ENCODE data around the gene CNOT6. TPM values are rescaled to one million over a fixed set of nuclear protein-coding genes. Genes with fewer than 3 reads are reported as not detected.

Gene CNOT6
- total RNA-seq, 1 donor from 2014 or later, result 41.7 TPM

- H4K20me1 ChIP-seq (ENCODE audit: insufficient read depth, low read length), result no peaks in the 10 kb centered on the region
- peaks cover 29% of the 10 kb centered on the region for H3K27me3 Mint-ChIP-seq (ENCODE audit: low read depth, unreplicated experiment)
- TF ChIP-seq EZH2 (IDR thresholded peaks at IDR 0.05; ENCODE audit: insufficient read depth, low read length) (no peak), CTCF (IDR thresholded peaks at IDR 0.05; ENCODE audit: insufficient read depth, low read depth, low read length) (no peak)
- H3K36me3 ChIP-seq (ENCODE audit: insufficient read depth, low read length), result no peaks in the 10 kb centered on the region
- H3K27me3 ChIP-seq (ENCODE audit: insufficient read depth, low read length), result no peaks in the 10 kb centered on the region
- no peaks in the 10 kb centered on the region for H3K4me1 Mint-ChIP-seq (ENCODE audit: low read depth, unreplicated experiment)
- no peak overlapping the region for H2AFZ ChIP-seq (ENCODE audit: low read depth, low read length)
- no peaks in the 10 kb centered on the region for H3K79me2 ChIP-seq (ENCODE audit: insufficient read depth, low read length)
- no peak overlapping the region for H3K4me3 ChIP-seq (ENCODE audit: insufficient read depth, low read depth, low read length)
- no peak overlapping the region for H3K4me3 Mint-ChIP-seq (ENCODE audit: unreplicated experiment)
- H3K4me1 ChIP-seq (ENCODE audit: insufficient read depth, low read length), result no peaks in the 10 kb centered on the region
- H3K9ac ChIP-seq (ENCODE audit: low read length), result no peak overlapping the region
- H3K4me2 ChIP-seq (ENCODE audit: low read length), result no peak overlapping the region
- no peaks in the 10 kb centered on the region for H3K9me3 ChIP-seq (ENCODE audit: insufficient read depth, low read depth, low read length)
- no peaks in the 10 kb centered on the region for H3K36me3 Mint-ChIP-seq (ENCODE audit: low read depth, unreplicated experiment)
- H3K27ac ChIP-seq (ENCODE audit: low read depth, low read length), result no peak overlapping the region
- no peak overlapping the region for H3K27ac Mint-ChIP-seq (ENCODE audit: unreplicated experiment)
- H3K9me3 Mint-ChIP-seq (ENCODE audit: unreplicated experiment), result no peaks in the 10 kb centered on the region
- FAIRE-seq (no peak), DNase-seq (ENCODE audit: low read depth) (no peak)
Observed at GRCh38 chr5:180623844-180624243, 129.7 kb downstream of the CNOT6 start.

- Histone ChIP-seq H4K20me1 (ENCODE audit: insufficient read depth, low read length) (no peaks in the 10 kb centered on the region), H3K4me1 (ENCODE audit: insufficient read depth, low read length) (no peaks in the 10 kb centered on the region), H3K9me3 (ENCODE audit: insufficient read depth, low read depth, low read length) (no peaks in the 10 kb centered on the region), H2AFZ (ENCODE audit: low read depth, low read length) (no peak overlapping the region), H3K27ac (ENCODE audit: low read depth, low read length) (no peak overlapping the region), H3K9ac (ENCODE audit: low read length) (no peak overlapping the region), H3K79me2 (ENCODE audit: insufficient read depth, low read length) (no peaks in the 10 kb centered on the region), H3K4me3 (ENCODE audit: insufficient read depth, low read depth, low read length) (no peak overlapping the region), H3K27me3 (ENCODE audit: insufficient read depth, low read length) (no peaks in the 10 kb centered on the region), H3K4me2 (ENCODE audit: low read length) (no peak overlapping the region), H3K36me3 (ENCODE audit: insufficient read depth, low read length) (no peaks in the 10 kb centered on the region)
- Mint-ChIP-seq H3K27ac (ENCODE audit: unreplicated experiment) (no peak overlapping the region), H3K36me3 (ENCODE audit: low read depth, unreplicated experiment) (no peaks in the 10 kb centered on the region), H3K4me3 (ENCODE audit: unreplicated experiment) (no peak overlapping the region), H3K27me3 (ENCODE audit: low read depth, unreplicated experiment) (peaks cover 28% of the 10 kb centered on the region), H3K4me1 (ENCODE audit: low read depth, unreplicated experiment) (no peaks in the 10 kb centered on the region), H3K9me3 (ENCODE audit: unreplicated experiment) (no peaks in the 10 kb centered on the region)
- FAIRE-seq (no peak), DNase-seq (ENCODE audit: low read depth) (no peak)
- TF ChIP-seq EZH2 (IDR thresholded peaks at IDR 0.05; ENCODE audit: insufficient read depth, low read length) (no peak), CTCF (IDR thresholded peaks at IDR 0.05; ENCODE audit: insufficient read depth, low read depth, low read length) (no peak)
Observed at GRCh38 chr5:180624587-180624986, 130.4 kb downstream of the CNOT6 start.

DNA sequence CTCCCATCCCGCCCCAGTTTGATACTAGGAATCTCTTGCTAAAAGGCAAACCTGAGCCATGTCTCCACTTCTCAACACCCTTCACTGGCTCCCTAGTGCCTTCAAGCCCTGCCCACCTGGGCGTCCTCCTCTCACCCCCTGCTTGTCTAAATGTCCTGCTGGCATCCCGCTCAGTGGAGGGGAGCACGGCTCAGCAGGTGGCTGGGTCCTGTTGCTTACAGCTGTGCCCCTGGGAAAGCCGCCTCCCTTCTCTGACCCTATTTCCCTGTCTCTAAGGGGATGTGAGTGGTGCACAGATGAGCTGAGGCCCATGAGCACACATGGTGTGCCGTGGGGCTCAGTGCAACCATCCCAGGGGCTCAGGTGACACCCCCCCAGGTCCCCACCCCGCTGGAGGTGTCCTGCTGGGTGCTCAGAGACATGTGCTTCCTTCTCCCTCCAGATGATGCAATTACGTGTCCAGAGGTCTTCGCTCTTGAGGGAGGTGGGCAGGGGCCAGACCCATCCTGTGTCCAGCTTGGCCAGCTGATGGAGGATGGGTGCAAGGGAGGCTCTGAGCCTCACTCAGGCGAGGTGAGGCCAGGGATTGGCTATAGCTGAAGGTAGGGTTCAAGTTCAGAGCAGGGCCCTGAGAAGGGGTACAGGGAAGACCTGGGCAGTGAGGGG is 131.1 kb downstream of the CNOT6 start:
- Histone ChIP-seq H3K79me2 (ENCODE audit: insufficient read depth, low read length) (no peaks in the 10 kb centered on the region), H3K4me3 (ENCODE audit: insufficient read depth, low read depth, low read length) (no peak overlapping the region)
- no peaks in the 10 kb centered on the region for H3K4me1 Mint-ChIP-seq (ENCODE audit: low read depth, unreplicated experiment)

More for the DNA sequence above, 131.1 kb downstream of the CNOT6 start:
- no peak overlapping the region for H3K27ac Mint-ChIP-seq (ENCODE audit: unreplicated experiment)
- H3K4me1 ChIP-seq (ENCODE audit: insufficient read depth, low read length), result no peaks in the 10 kb centered on the region
- H3K36me3 ChIP-seq (ENCODE audit: insufficient read depth, low read length), result no peaks in the 10 kb centered on the region
- FAIRE-seq (no peak), DNase-seq (ENCODE audit: low read depth) (no peak)
- H3K27me3 ChIP-seq (ENCODE audit: insufficient read depth, low read length), result no peaks in the 10 kb centered on the region
- no peaks in the 10 kb centered on the region for H4K20me1 ChIP-seq (ENCODE audit: insufficient read depth, low read length)
- H3K4me3 Mint-ChIP-seq (ENCODE audit: unreplicated experiment), result no peak overlapping the region
- H3K9me3 Mint-ChIP-seq (ENCODE audit: unreplicated experiment), result no peaks in the 10 kb centered on the region
- H3K4me2 ChIP-seq (ENCODE audit: low read length), result no peak overlapping the region
- H3K9ac ChIP-seq (ENCODE audit: low read length), result no peak overlapping the region
- H3K27me3 Mint-ChIP-seq (ENCODE audit: low read depth, unreplicated experiment), result peaks cover 23% of the 10 kb centered on the region
- no peaks in the 10 kb centered on the region for H3K9me3 ChIP-seq (ENCODE audit: insufficient read depth, low read depth, low read length)
- no peak overlapping the region for H3K27ac ChIP-seq (ENCODE audit: low read depth, low read length)
- no peaks in the 10 kb centered on the region for H3K36me3 Mint-ChIP-seq (ENCODE audit: low read depth, unreplicated experiment)
- no peak overlapping the region for H2AFZ ChIP-seq (ENCODE audit: low read depth, low read length)
- TF ChIP-seq EZH2 (IDR thresholded peaks at IDR 0.05; ENCODE audit: insufficient read depth, low read length) (no peak), CTCF (IDR thresholded peaks at IDR 0.05; ENCODE audit: insufficient read depth, low read depth, low read length) (no peak)
